DMS 273 (cell line): Measurements from ENCODE around the gene FRMD3.

Experiments
- DNase-seq: peaks from one replicate; lab custom pipeline; 2025; ENCODE audit not compliant: unreplicated experiment; lab: John Stamatoyannopoulos, UW

FRMD3 gene

GRCh38 chr9:83196946-83197345, 341.3 kb downstream of the FRMD3 start:
- DNase-seq: peak; percentile 9
